GM21786 (cell line): ENCODE results near the gene NOC2L.

Experiments used
- ATAC-seq: cut with Tn5 transposase; IDR thresholded peaks from one replicate; pipeline ENCODE4 v1.9.1; 2021; ENCODE audit not compliant: unreplicated experiment

The NOC2L gene

DNA sequence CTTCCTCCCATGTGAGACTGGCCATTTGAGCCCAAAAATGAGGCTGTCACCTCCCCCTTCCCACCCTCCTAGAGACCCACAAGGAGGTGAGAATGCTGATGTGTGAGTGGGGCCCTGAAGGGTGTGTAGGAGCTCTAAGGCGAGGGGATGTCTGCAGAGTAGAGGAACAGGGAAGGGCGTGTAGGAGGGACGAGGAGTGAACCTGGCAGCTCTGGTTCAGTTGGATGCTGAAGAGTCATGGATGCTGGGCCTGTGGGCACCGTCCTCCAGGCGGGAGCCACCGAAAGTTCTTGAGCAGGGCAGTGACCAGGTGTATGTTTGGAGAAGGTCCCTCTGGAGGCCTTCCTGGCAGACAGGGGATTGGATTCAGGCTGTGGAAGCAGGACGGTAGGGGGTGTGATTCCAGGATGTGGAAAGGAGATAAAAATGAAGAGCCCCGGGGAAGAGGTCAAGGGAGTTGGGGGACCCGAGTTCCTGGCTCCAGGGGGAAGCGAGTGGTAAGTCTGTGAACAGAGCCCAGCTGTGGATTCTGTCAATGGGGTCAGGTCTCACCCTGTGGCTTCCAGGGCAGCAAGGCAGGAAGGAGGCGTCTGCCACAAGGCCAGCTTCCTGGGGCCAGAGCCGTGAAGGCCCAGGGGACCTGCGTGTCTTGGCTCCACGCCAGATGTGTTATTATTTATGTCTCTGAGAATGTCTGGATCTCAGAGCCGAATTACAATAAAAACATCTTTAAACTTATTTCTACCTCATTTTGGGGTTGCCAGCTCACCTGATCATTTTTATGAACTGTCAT, 27.5 kb downstream of the NOC2L start:
- no peak for ATAC-seq

DNA sequence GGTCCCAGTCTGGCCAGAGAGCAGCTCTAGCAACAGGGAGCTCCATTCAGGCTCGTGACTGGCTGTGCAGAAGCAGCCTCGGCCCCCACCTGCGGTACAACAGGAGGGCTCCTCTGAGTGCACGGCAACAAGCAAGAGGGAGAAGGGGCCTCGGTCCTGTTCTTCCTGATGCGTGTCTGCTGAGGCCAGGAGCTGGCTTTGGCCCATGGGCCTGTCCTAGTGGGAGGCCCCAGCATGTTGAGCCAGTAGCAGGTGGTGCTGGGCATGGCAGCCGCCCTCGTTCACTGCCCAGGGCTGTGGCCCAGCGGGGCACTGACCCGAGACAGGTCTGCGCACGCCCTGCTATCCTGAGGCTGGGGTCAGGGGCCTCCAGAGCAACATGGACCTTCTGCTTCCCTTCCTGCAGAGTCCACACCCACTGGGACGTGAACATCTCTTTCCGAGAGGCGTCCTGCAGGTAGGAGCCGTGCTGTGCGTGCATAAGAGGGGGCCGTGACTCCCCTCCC, 28.4 kb downstream of the NOC2L start:
- no peak for ATAC-seq

DNA sequence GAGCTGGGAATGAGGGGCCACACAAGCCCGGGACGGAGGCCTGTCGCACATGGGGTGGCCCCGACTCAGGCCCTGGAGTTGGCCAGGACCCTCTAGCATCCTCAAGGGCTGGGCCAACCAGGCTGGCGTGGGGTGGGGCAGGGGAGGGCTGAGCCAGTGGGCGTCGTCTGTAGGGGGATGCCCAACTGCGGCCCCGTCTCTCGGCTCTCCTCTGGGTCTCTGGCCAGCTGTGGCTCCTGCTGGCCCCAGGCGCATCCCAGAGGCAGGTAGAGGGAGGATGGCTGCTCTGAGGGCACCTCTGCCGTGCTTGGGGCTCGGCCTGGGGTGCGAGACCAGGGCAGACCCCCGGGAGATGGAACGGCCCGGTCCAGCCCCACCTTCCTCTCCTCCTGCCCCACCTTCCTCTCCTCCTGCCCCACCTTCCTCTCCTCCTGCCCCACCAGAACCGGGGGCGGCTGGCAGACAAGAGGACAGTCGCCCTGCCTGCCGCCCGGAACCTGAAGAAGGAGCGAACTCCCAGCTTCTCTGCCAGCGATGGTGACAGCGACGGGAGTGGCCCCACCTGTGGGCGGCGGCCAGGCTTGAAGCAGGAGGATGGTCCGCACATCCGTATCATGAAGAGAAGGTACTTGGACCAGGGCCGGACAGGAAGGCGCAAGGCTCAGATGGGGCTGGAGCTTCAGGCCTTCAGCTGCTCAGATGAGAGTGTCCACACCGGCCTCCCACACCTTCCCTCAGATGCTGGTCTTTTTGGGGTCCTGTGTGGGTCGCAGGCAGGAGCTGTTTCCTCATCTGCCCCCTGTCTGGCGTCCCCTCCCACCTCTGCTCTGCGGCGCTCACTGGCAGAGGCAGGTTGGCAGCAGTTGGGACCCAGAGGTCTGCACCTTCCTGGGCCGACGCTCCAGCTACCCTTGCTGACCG, 29.1 kb downstream of the NOC2L start:
- ATAC-seq: no peak

DNA sequence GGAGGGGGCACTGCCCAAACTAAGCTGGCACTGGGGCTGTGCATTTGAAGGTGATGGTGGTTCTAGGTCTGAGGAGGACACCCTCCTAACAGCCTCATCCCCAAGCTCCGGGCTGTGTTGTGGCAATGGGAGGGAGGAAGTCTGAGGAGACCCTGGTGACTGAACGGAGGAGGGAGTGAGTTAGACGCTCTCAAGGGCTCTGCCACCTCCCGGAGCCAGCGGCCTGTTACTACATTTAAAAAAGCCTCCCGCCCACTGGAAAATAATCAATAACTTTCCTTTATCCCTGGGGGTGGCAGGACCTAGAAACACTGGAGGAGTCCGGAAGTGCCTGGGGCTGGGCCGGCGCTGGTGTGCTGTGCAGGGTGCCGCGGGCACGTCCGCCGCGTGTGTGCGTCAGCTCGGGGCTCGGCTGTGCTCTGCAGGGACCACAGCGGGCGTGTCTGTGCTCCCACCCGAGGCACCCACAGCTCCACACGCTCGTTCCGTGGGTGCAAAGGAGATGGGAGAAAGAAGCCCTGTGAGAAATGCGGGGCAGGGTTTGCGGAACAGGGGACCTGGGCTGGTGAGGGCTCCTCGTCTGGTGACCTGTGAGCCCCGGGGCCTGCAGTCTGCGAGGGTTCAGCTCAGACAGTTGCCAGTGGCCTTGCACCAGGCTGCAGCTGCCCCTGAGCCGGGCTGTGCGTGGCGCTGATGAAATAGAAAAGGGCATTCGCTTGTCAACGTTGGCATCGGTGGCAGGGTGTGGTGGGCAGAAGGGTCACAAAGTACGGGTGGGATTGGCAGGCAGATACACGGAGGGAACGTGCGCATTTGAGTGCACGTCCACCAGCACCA, 30.0 kb downstream of the NOC2L start:
- no peak for ATAC-seq

DNA sequence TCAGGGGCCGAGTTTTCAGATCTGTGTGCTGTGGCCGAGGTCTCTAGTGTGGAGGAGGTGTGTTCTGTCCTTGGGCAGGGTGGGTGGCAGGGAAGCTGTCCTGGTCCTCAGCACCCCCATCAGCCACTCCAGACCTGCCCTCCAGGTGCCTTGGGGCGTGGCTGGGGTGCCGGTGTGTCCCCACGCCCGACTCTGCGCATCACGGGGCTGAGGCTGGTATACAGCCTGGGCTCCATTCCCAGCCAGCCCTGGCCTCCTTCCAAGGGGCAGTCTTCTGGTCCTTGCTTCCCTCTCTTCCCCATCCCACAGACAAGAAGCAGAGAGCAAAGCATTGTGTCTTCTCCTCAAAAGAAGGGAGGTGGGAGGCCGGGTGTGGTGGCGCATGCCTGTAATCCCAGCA, 31.3 kb downstream of the NOC2L start:
- no peak for ATAC-seq

DNA sequence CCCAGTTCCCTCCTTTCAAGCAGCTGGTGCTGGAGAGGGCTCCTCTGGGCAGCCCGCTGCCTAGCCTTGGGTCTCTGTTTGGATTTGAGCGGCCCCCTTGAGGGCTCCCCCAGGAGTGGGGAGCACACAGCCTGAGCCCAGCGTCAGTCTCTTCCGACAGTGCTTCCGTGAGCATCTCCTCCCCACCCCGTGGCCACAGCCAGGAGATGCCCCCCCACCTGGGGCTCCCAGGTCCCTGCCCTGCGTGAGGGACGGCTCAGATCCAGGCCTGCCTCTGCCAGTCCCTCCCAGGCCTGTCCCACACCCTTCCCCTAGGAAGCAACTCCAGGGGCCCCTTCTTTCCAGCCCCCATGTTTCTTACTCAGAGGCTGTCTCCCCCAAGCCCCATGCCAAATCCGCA, 31.8 kb downstream of the NOC2L start:
- no peak for ATAC-seq

DNA sequence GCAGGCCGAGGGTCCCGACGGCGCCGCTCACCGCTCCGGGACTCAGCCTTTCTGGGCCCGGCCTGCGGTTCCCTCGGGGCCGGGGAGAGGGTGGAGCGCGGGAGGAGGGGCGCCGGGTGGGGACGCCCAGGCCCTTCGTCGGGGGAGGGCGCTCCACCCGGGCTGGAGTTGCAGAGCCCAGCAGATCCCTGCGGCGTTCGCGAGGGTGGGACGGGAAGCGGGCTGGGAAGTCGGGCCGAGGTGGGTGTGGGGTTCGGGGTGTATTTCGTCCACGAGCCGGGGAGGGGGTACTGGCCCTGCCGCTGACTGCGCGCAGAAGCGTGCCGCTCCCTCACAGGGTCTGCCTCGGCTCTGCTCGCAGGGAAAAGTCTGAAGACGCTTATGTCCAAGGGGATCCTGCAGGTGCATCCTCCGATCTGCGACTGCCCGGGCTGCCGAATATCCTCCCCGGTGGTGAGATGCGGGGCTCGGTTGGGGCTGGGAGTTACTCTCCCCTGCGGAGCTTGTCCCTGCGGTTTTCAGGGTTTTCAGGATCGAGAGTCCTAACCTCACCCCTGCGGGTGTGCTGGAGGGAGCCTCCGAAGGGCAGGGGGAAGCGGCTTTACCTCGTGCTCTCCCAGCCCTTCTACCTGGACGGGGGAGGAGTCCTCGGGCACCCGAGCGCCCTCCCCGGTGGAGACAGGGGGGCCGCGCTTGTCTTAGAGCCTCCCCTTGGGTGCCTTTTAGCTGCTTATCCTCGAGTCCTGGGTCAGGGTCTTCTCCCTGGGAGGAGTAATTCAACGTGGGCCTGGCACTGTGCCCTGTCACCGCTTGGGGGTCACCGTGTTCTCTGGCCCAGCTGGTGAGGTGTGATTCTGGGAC, 33.3 kb downstream of the NOC2L start:
- ATAC-seq: no peak

DNA sequence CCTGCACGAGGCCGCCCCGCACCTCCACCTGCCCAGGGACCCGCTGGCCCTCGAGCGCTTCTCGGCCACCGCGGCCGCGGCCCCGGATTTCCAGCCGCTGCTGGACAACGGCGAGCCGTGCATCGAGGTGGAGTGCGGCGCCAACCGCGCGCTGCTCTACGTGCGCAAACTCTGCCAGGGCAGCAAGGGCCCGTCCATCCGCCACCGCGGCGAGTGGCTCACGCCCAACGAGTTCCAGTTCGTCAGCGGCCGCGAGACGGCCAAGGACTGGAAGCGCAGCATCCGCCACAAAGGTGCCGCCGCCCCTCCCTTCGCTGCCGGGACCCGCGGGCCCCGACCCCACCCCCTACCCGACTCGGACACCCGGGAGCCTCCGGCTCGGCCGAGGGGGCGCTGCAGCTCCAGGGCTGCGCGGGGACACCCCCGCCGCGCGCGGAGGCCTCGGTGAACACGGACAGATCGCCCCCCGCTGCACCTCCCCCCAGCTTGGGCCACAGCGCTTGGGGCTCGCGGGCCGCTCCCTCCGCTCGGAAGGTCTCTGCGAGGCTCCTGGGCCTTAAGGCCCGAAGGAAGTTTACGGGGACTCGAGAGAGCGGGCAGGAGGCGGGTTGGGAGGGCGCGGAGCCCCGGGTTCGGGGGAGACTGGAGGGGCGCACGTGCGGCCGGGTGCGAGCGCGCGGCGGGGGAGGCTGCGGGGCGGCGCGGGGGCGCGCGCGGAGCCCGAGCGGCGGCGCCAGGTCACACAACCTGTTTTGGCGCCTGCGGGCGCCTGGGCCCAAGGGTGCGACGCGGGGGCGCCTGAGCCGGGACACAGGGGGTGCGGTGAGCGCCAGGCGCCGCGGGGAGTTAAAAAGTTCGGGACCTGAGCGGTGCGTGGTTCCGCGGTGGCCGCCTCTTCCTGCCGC, 34.1 kb downstream of the NOC2L start:
- ATAC-seq: no peak

DNA sequence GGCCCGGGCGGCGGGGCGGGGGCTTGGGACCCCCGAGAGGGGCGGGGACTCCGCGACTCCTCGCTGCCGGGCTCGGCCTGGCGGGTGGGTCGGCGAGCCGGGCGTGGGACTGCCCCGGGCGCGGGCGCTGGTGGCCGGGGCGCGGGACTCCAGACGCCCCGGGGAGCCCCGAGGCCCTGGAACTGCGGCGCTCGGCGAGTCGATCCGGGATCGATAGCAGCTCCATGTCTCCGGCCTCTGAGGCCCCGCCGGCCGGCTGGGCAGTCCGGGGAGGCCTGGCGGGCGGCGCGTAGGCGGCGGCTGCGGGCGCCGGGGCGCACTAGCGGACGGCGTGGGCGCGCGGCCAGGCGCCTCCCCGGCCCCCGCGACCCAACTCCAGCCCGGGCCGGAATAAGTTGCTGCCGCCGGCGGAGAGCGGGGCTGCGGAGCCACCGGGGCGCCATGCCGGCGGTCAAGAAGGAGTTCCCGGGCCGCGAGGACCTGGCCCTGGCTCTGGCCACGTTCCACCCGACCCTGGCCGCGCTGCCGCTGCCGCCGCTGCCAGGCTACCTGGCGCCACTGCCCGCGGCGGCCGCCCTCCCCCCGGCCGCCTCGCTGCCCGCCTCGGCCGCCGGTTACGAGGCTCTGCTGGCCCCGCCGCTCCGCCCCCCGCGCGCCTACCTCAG, 34.9 kb downstream of the NOC2L start:
- ATAC-seq: no peak

DNA sequence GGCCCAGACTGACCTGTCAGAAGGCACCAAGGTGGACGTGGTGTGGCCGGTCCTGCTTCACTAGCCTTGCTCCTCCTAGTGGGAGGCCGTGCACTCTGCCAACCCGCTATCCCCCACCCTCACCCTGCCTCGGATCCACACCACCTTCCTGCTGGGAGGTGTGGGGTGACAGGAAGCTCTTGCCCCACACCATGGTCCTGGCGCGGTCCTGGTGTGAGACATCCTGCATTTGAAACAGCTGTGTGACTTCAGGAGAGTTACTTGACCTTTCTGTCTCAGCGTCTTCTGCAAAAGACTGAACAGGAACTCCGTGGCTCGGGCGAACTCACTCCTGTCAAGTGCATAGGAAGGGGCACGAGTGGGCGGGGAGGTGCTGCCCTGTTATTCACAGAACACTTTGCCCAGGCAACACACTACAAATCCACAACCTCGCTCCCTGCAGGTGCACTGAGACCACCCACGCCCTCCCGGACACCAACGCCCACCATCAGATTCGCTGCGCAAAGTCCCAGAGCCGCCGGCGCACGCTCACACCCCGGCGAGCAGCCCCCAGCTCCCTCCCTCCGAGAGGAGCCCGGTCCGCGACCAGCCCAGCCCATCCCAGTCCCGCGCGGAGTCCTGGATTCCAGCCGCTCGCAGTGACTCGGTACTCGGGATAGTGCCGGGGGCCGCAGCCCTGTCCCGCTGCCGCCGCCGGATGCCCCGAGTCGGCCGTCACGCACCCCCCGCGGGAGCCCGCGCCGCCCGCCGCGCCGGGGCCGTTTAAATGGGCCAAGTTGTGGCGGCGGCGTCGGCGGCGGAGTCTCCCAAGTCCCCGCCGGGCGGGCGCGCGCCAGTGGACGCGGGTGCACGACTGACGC, 35.7 kb downstream of the NOC2L start, which contains the start of gene SAMD11:
SAMD11 (plus strand) TSS at position 793 of the 860 bp plus-strand sequence. CDS start 509 bp downstream, outside the sequence.
- ATAC-seq: no peak

DNA sequence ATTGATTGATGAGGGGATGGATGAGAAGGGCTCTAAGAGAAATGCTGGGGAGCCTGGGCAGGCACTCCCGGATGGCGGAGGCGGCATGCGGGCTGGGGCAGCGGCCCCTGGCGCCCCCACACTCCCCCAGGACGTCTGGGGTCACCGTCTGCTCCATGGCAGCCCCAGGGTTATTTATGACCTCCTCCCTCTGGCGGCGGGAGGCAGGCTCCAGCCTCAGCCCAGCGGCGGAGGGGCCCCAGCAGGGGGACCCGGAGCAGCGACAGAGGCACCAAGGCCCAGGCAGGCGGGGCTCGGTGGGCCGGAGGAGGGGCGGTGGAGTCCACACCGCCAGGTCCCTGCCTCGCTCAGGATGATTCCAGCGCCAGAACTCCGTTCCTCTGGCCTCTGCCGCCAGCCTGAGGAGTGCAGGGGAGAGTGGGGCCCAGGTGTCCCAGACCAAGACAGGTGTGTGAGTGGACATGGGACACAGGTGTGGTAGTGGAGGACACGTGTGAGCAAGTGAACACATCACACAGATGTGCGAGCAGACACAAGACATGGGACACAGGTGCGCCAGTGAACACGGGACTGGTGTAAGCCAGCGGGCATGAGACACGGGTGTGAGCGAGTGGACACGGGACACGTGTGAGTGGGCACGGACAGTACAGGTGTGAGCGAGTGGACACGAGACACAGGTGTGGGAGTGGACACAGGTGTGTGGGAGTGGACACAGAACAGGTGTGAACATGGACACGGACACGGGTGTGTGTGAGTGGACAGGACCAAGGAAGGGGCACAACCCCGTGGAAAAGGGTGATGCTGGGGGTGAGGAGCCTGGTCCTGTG, 37.8 kb downstream of the NOC2L start:
- no peak for ATAC-seq

DNA sequence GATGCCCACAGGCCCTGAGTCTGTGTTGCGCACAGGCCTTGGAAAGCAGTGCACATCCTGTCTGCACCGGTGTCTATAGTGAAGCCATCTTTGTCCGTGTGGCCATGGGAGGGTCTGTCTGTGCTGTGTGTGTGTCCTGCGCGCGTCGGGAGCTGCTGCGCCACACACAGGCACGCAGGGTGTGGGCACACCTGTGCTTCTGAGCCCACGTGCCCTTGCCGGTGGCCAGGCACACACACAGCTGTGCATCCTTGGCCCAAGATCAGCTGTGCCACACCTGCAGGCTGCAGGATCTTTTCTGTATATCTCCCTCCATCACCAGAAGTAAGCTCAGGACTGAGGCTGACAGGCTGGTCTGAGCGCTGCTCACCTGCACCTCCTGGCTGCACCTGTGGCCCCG, 38.5 kb downstream of the NOC2L start:
- ATAC-seq: no peak

DNA sequence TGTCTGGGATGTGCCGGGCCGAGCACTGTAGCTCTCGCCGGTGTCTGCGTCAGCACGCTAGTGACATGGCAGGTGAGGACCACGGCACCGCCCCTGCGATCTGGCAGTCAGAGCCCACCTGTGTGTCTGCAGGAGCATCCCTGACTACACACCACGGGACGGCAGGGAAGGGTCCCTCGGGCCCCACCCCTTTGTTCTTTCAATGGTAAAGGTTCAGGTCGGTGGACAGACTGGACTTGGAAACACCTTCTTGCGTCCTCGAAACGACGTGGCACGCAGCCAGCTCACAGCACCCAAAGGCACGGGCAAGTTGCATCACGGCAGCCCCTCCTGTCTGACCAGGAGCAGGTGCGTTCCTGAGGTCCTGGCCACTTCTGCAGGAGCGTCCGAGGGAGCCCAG, 39.0 kb downstream of the NOC2L start:
- no peak for ATAC-seq

DNA sequence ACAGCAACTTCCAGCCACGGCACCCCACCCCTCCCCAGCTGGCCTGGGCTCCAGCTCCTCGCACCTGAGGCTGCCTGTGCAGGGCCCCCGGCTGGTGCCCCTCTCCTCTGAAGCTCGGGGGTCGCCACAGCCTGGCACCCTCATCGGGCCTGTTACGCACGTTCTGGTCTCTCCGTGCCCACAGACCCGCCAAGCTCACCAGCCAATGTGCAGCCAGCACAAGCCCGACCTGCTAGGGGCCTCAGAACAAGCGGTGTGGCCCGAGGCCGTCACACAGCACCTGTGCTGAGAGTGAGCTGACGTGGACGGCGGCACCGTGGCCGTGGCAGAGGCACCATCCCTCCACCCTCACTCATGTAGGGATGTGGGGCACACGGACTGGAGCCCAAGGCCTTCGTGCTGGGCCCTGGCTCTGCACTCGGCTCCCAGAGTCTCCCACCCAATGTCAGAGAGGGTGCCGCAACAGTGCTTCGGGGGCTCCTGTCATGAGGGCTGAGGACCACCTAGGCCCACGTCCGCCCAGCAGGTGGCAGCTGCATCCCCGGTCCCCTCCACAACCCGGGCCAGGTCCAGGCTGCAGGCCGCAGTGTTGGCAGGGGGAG, 39.7 kb downstream of the NOC2L start:
- no peak for ATAC-seq

DNA sequence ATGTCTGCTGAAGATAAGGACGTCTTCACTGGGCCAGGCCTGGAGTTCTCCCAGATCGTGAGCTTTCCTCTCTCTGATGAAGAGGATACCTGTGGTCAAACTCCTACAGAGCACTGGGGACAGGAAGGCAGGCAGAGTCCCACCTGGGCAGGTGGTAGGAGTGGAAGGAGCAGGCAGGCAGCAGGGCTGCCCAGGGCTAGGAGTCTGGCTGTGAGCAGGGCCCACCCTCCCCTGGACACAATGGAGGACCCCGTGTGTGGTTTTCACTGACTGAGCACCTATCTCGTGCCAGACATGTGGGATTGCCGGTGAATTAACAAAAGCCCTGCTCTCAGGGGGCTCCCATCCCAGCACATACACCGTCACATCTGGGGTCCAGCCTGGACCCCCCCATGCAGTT, 40.2 kb downstream of the NOC2L start:
- ATAC-seq: no peak

DNA sequence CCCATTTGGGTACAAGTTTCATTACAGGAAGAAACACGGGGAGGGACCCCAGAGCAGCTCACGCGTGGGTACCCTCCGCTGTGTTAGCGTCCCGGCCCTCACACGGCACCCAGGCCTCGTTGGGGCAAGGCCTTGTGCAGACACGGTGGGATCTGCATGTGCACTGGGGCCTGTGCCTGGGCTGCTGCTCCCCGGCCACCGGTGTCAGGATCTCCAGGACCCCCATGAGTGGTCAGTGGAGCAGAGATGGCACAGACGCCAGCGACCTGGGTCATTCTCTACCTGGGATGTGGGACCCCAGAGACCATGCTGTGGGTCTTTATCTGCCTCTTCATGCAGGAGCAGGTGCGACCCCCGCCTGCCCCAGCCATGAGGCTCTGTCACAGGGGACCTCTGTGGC, 40.7 kb downstream of the NOC2L start:
- ATAC-seq: no peak
